Stimulated activated CD4-positive, alpha-beta T cell treated with anti-CD3 and anti-CD28 coated beads, Interleukin-2, amount 100 ng/mL, for 24 hours (primary cell): ENCODE data around the gene GLTPD2.
A peak's percentile ranks its signal among the peaks of the same experiment; 100 is the strongest.

Experiments used
- DNase-seq, 2 donors: peaks; one replicate each; pipeline ENCODE4 v3.0.0-alpha.2; 2020

Gene GLTPD2

DNA sequence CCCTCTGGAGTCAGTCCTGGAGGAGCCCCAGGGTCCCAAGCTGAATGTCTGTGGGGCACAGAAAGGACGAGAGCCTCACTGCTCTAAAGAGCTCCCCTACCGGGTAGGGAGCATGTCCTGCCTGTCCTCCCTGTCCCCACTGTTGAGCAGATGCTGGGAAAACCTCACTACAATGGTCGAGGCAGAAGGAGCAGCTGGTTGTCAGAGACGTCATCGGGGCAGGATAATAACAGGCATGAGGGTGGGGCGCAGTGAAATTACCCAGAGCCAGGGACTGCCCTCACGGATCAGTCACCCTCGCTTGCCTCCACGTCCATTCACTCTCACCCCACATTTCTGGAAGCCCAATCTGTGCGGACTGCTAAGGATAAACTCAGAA lies 16.5 kb upstream of the GLTPD2 start:
- DNase-seq: no peak

GRCh38 chr17:4777969-4778760 lies 10.6 kb upstream of the GLTPD2 start:
- DNase-seq: no peak

DNA sequence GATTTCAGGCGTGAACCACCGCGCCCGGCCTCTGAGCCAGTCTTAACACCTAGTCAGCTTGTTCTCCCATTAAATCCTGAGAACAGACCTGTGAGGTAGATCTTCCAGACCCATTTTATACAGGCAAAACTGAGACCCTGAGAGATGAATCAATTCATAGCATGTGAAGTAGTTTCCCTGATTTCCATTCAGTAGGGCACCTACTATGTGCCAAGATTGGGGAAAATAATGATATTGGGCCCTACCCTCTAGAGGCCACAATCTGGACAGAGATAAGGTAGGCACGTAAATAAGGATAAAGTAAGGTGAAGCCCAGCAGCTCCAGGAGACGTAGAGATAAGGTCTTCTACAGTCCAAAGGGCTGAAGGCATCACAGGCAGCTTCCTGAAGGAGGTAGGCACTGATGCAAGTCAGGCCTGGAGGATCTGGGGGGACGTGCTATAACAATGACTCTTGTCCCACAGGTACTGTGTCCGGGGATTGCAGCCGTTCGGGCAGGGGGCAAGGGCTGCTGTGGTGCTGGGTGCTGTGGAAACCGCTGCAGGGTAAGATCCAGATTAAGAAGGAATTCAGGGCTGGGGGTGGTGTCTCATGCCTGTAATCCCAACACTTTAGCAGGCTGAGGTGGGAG lies 8.3 kb upstream of the GLTPD2 start:
- DNase-seq: no peak

DNA sequence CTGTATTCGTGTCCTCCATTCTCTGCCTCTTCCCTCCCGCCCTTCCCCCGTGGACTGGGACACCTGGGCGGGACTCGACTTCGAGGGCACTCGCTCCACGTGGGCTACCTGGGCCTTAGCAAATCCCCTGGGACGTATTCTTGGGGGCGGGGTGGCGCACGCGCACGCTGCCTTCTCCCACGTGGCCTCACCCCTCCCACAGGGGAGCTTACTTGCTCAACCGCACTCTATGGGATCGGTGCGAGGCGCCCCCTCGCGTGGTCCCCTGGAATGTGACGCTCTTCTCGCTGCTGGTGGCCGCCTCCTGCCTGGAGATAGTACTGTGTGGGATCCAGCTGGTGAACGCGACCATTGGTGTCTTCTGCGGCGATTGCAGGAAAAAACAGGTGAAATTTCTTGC lies 6.1 kb upstream of the GLTPD2 start:
- peak in 1 of 2 donors; percentile 16 for DNase-seq

DNA sequence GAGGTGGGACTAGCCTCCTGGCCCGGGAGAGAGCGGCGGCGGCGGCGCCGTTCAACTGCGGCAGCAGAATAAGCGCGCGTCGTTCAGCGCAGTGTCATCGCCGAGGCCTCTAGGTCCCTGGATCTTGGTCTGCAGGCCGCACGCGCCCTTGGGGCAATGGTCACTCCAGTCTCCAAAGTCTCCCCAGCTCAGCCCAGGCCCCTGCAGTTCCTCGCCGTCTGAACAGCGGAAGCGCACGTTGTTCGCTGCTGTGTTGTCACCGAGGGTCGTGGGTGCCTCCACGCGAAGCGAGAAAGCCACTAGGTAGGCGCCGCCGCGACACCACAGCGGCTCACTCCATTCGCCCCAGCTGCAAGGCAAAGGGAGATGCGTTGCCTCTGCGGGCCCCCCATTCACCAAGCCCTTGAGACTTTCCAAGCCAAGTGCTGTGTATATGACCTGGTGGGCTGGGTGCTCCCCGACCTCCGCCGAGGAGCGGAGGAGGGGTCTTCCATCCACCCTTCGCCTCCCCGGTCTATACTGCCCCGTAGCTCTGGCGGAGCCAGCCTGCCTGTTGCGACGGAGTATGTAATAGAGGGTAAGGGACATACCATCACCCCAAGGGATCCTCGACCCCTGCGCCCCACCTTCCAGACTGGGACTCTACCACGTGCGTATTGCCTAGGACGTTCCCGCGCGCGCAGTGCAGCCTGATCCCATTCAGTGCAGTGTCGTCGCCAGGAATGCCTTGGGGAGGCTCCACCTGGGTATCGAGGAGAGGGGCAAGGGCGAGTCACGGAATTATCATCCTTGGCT lies 3.3 kb upstream of the GLTPD2 start:
- peak in 1 of 2 donors; percentile 24 for DNase-seq

DNA sequence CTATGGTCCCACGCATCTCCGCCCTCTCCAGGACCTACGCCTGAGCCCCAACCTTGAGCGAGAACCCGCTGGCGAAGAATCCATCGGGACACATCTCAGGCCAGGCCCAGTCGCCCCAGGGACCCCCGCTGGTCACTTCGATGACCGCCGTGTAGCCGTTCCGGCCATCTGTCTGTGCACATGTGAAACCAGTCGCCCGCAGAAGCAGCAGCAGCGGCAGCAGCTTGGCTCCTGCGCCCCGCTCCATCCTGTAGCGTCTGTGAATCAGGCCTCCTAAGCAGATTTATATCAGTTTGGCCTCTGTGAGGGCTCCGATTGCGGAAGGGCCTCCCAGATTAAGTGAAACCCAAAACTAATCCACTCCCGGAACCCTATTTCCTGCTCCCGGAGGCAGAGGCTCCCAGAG lies 2.7 kb upstream of the GLTPD2 start, which contains the start of gene VMO1:
Gene VMO1, minus strand, starts transcription at position 259 of the 406 bp plus-strand sequence. Its CDS starts 12 bp downstream, at position 247.
- DNase-seq: no peak

DNA sequence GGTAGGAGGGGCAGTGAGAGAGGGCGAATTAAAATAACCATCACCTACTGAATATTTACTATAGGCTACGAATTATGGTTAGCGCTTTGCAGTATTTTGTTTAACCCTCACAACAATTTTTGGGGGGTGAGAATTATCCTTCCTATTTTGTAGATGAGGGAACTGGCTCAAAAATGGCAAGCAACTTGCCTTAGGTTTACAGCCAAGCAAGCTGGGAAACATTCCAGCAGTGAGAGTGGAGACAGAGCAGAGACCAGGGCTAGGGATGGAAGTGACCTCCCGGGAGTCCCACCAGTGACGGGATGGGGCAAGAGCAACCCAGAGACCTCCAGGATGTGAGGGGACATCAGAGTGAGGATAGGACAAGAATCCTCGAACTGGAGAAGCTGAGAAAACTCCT lies 2.2 kb upstream of the GLTPD2 start:
- DNase-seq: no peak

GRCh38 chr17:4788159-4788806 lies 481 bp upstream of the GLTPD2 start:
- no peak for DNase-seq

- no peak for DNase-seq
Measured at GRCh38 chr17:4789701-4789950, 862 bp downstream of the GLTPD2 start.

DNA sequence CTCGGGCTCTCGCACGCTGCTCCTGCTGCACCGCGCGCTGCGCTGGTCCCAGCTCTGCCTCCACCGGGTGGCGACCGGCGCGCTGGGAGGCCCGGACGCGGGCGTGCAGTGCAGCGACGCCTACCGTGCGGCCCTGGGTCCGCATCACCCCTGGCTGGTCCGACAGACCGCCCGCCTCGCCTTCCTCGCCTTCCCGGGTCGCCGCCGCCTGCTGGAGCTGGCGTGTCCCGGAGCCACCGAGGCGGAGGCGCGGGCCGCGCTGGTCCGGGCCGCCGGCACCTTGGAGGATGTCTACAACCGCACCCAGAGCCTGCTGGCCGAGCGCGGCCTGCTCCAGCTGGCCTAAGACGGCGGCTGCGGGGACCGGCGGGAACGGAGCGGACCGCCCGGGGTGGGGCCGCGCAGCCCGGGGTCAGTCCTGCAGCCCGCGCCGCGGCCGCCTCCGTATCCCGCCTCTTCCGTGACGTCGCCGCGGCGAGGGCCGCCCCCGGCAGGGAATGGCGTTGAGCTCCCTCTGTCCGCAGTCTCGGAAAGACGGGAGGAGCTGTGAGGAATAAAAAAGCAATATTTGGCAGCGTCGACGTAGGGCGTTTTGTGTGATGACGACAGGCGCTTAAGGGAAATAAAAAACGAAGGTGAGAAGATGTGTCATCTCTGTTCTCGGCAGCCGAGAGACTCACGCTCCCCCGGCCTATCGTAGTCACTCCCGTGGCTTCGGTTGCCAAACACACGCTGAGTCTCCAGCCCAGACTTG lies 1.4 kb downstream of the GLTPD2 start:
- DNase-seq: peak; percentile 80 to 85

GRCh38 chr17:4790705-4791088 lies 1.9 kb downstream of the GLTPD2 start:
- no peak for DNase-seq

GRCh38 chr17:4795168-4795567 lies 6.4 kb downstream of the GLTPD2 start:
- no peak for DNase-seq

GRCh38 chr17:4796552-4796920 lies 7.8 kb downstream of the GLTPD2 start:
- peak; percentile 61 to 64 for DNase-seq

DNA sequence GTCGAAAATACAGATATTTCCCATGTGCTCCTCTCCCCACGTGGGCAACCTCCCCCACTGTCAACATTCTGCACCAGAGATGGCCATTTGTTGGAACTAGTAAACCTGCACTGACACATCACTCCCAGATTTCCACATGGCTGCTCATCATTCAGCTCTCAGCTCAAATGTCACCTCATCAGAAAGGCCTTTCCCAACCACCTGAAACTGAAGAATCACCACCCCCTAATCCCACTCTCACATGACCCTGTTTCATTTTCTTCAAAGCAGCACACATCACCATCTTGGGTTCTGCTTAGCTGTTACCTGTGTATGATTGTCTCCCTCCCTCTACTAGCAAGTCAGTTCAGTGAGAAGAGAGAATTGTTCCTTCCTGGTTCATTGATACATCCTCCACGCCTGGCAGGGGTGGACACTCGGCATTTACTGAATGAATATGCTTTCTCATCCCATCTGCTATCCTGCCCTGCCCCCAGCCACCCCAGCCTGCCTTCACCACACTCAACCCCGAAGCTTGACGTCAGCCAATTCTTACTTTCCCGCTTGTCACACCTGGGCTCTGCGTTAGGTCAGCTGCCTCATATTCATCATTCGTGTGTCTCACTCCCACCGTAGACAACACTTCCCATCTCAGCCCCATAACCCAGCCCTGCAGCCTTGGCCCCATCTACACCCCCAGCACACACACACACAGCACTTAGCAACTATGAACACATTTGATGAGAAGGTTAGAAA lies 11.9 kb downstream of the GLTPD2 start:
- no peak for DNase-seq

- no peak for DNase-seq
Measured at GRCh38 chr17:4802228-4802627, 13.5 kb downstream of the GLTPD2 start, which contains the start of gene C17orf114. Gene C17orf114 (minus strand): TSS chr17:4802328.

- no peak for DNase-seq
Measured at GRCh38 chr17:4806456-4806776, 17.7 kb downstream of the GLTPD2 start.

GRCh38 chr17:4806777-4807604 lies 18.2 kb downstream of the GLTPD2 start, which contains the start of gene PLD2:
Gene PLD2 (plus strand): TSS chr17:4807152. CDS start chr17:4807773, 621 bp downstream.
- peak; percentile 88 to 94 for DNase-seq

DNA sequence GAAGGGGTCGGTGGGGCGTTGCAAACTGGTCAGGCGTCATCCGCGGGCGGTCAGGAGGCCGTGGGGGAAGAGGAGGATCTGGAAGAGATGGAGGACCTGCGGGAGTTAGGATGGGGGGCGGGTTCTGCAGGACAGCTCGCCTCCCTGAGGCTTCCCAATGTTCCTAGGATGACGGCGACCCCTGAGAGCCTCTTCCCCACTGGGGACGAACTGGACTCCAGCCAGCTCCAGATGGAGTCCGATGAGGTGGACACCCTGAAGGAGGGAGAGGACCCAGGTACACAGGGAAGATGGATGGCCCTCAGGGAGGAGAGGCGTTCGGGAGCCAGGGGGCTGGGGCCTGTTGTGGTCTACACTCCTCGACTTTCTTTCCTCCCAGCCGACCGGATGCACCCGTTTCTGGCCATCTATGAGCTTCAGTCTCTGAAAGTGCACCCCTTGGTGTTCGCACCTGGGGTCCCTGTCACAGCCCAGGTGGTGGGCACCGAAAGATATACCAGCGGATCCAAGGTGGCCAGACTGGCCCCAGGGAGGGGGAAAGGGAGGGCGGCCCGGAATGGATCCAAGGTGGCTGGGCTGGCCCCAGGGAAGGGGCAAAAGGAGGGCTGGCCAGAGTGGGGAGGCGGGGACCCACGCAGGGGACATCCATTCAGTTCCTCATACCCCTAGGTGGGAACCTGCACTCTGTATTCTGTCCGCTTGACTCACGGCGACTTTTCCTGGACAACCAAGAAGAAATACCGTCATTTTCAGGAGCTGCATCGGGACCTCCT lies 19.0 kb downstream of the GLTPD2 start:
- DNase-seq: no peak

DNA sequence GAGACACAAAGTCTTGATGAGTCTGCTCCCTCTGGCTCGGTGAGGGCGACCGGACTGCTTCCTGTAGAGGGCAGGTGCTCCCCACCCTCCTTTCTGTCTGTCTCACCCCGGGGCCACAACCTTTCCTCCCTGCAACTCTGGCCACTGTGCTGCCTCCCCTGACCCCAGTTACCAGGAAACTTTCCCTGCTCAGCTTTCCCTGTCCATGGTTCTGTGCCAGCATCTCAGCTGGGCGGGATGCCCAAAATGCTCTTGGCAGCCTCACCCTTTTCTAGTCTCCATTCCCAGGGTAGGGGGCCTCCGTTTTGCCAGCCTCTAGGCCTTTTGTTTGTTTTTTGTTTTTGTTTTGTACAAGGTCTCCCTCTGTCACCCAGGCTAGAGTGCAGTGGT lies 19.6 kb downstream of the GLTPD2 start:
- no peak for DNase-seq

GRCh38 chr17:4810696-4811290 lies 22.0 kb downstream of the GLTPD2 start:
- no peak for DNase-seq
